ENCODE measurements around the gene PHC2.

The PHC2 gene

DNA sequence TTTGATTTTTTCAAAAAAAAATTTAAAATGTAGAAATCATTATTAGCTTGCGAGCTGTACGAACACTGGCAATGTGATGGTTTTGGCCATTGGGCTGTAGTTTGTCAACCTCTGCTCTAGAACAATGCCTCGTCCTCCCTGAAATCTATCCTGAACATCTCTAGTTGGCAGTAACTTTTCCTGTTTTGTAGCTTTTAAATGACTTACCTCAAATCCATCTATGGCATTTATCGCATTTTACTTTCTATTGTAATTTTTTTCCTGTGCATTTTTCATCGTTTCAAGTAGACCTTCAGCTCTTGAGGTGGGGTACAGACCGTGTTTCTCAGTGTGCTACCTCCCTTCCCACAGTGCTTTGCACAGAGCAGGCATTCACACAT is 79.6 kb downstream of the PHC2 start:
- Histone ChIP-seq H3K4me1 (ENCODE audit: control insufficient read depth in 1 of 2, insufficient read depth in 2 of 2, low read length in 2 of 2) (peaks cover 14 to 30% of the 10 kb centered on the region in 2 experiments), H3K27me3 (ENCODE audit: insufficient read depth, low read length) (no peaks in the 10 kb centered on the region), H2BK120ac (ENCODE audit: insufficient read depth, low read length, poor library complexity) (no peak overlapping the region), H4K91ac (ENCODE audit: low read depth, low read length) (no peak overlapping the region), H2AFZ (ENCODE audit: insufficient read depth, low read length, poor library complexity) (no peak overlapping the region), H3K14ac (ENCODE audit: low read length) (no peak overlapping the region), H3K9me3 (ENCODE audit: insufficient read depth, low read depth, low read length) (peaks cover 3% of the 10 kb centered on the region), H2BK5ac (ENCODE audit: low read depth, low read length, poor library complexity) (no peak overlapping the region), H3K18ac (ENCODE audit: low read length) (no peak overlapping the region), H3K4me3 (ENCODE audit: low read depth, low read length) (no peak overlapping the region), H3K36me3 (ENCODE audit: control insufficient read depth in 1 of 2, insufficient read depth in 2 of 2, low read length in 2 of 2) (peaks cover 0 to 6% of the 10 kb centered on the region in 2 experiments), H3K4ac (ENCODE audit: low read depth, low read length) (no peak overlapping the region), H2BK12ac (ENCODE audit: low read length) (no peak overlapping the region), H3K4me2 (ENCODE audit: low read length) (no peak overlapping the region), H3K79me2 (ENCODE audit: control insufficient read depth, insufficient read depth, low read length, poor library complexity) (peaks cover 16% of the 10 kb centered on the region), H3K27ac (ENCODE audit: low read depth, low read length) (no peak overlapping the region), H4K12ac (ENCODE audit: low read depth, low read length) (no peak overlapping the region), H3K79me1 (ENCODE audit: low read length) (peaks cover 15% of the 10 kb centered on the region), H3K23ac (ENCODE audit: low read length) (no peak overlapping the region), H2AK5ac (ENCODE audit: low read length) (no peak overlapping the region), H3K9ac (ENCODE audit: low read length) (no peak overlapping the region), H4K8ac (ENCODE audit: low read depth, low read length) (no peak overlapping the region)
- peak in 1 of 2 donors; percentile 91 for DNase-seq
- WGBS (ENCODE audit: extremely low coverage, insufficient coverage, insufficient read length): no CpG with 5 or more reads among the region's 6 CpGs

DNA sequence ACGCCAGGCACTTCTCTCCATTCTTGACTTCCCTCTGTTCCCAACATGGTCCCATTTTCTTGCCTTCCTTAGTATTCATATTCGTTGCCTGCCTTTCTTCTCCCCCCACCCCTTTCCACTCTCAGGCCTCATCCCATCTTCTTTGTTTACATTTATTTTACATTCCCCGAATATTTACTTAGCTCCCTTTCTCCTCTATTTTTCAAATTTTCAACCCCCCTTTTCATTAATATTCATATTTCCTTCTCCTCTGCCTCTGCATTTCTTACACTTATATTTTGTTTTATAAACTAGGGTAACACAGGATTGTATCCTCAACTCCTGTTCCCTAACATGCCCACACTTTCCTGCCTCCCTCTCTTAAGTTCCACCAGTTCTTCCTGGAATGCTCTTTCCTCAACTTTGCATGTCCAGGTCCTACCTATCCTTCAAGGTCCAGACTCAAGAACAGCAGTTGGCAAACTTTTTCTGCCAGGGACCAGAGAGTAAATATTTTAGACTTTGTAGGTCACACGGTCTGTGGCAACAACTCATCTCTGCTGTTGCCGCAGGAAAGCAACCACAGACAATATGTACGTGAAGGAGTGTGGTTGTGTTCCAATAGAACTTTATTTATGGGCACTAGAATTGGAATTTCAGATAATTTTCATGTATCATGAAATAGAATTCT is 80.1 kb downstream of the PHC2 start:
- no peak overlapping the region for H3K27ac ChIP-seq (ENCODE audit: low read depth, low read length)
- H4K8ac ChIP-seq (ENCODE audit: low read depth, low read length): peak overlapping the region; percentile 58

DNA sequence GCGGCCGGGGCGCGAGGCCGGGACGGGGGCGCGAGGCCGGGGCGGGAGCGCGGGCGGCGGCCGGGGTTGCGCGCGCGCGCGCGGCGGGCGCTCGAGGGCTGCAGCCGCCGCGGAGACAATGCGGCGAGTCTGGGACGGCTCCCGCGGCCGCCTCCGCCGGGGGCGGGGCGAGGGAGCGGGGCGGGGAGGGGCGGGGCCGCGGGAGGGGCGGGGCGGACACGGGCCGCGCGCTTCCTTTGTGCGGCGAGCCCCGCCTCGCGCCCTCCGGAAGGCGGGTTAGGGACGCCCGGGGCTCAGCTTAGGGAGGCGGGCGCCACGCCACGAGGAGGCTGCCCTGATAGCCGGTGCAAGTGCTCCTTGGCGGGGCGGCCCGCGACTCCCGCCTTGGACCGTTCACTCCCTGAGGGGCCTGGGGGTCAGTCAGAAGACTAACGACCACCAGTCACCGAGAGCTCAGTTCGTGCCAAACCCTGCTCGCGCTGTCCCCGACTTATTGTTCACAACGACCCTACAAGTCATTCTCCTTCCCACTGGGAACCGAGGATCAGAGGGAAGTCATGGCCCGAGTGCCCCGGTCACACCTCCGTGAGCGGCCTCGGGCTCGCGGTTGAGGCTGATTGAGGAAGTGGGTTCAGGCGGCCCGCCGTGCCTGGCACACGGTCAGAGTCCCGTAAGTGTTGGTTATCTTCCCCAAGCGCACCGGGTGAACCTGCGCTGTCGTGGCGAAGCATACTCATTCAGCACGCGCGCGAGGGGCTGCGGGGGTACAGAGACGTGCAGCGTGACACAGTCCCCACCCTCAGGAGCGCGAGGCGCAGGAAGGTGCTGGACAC is 80.9 kb downstream of the PHC2 start:
- Histone ChIP-seq H4K8ac (ENCODE audit: low read depth, low read length) (peak overlapping the region; percentile 93), H4K91ac (ENCODE audit: low read depth, low read length) (peak overlapping the region; percentile 98), H2AK5ac (ENCODE audit: low read length) (peak overlapping the region; percentile 57), H3K27ac (ENCODE audit: low read depth, low read length) (peak overlapping the region; percentile 72), H3K23ac (ENCODE audit: low read length) (peak overlapping the region; percentile 93), H3K79me1 (ENCODE audit: low read length) (peaks cover 15% of the 10 kb centered on the region), H2BK120ac (ENCODE audit: insufficient read depth, low read length, poor library complexity) (peak overlapping the region; percentile 71), H3K4me1 (ENCODE audit: control insufficient read depth in 1 of 2, insufficient read depth in 2 of 2, low read length in 2 of 2) (peaks cover 14 to 30% of the 10 kb centered on the region in 2 experiments), H2BK5ac (ENCODE audit: low read depth, low read length, poor library complexity) (peak overlapping the region; percentile 92), H2BK12ac (ENCODE audit: low read length) (peak overlapping the region; percentile 61), H3K4me3 (ENCODE audit: low read depth, low read length) (peak overlapping the region; percentile 99), H3K4me2 (ENCODE audit: low read length) (peak overlapping the region; percentile 82), H3K9me3 (ENCODE audit: insufficient read depth, low read depth, low read length) (peaks cover 3% of the 10 kb centered on the region), H3K18ac (ENCODE audit: low read length) (peak overlapping the region; percentile 100), H4K12ac (ENCODE audit: low read depth, low read length) (peak overlapping the region; percentile 62), H3K9ac (ENCODE audit: low read length) (peak overlapping the region; percentile 99), H3K14ac (ENCODE audit: low read length) (peak overlapping the region; percentile 100), H3K27me3 (ENCODE audit: insufficient read depth, low read length) (no peaks in the 10 kb centered on the region), H3K4ac (ENCODE audit: low read depth, low read length) (peak overlapping the region; percentile 78), H2AFZ (ENCODE audit: insufficient read depth, low read length, poor library complexity) (peak overlapping the region; percentile 64), H3K79me2 (ENCODE audit: control insufficient read depth, insufficient read depth, low read length, poor library complexity) (peaks cover 16% of the 10 kb centered on the region), H3K36me3 (ENCODE audit: control insufficient read depth in 1 of 2, insufficient read depth in 2 of 2, low read length in 2 of 2) (peaks cover 0 to 6% of the 10 kb centered on the region in 2 experiments)
- WGBS (ENCODE audit: extremely low coverage, insufficient coverage, insufficient read length): no CpG with 5 or more reads among the region's 104 CpGs
- DNase-seq: peak; percentile 80 to 90

More for the DNA sequence above, 80.1 kb downstream of the PHC2 start:
- WGBS (ENCODE audit: extremely low coverage, insufficient coverage, insufficient read length): 100% methylated on average over 1 of the region's 6 CpGs
- Histone ChIP-seq H3K27me3 (ENCODE audit: insufficient read depth, low read length) (no peaks in the 10 kb centered on the region), H3K4ac (ENCODE audit: low read depth, low read length) (peak overlapping the region; percentile 78), H3K4me2 (ENCODE audit: low read length) (peak overlapping the region; percentile 82), H3K9ac (ENCODE audit: low read length) (peak overlapping the region; percentile 63), H3K4me3 (ENCODE audit: low read depth, low read length) (peak overlapping the region; percentile 73), H2BK5ac (ENCODE audit: low read depth, low read length, poor library complexity) (no peak overlapping the region), H3K23ac (ENCODE audit: low read length) (peak overlapping the region; percentile 93), H2BK120ac (ENCODE audit: insufficient read depth, low read length, poor library complexity) (peak overlapping the region; percentile 71), H4K12ac (ENCODE audit: low read depth, low read length) (peak overlapping the region; percentile 62), H3K14ac (ENCODE audit: low read length) (peak overlapping the region; percentile 89), H2BK12ac (ENCODE audit: low read length) (peak overlapping the region; percentile 61), H3K4me1 (ENCODE audit: control insufficient read depth in 1 of 2, insufficient read depth in 2 of 2, low read length in 2 of 2) (peaks cover 14 to 30% of the 10 kb centered on the region in 2 experiments), H2AFZ (ENCODE audit: insufficient read depth, low read length, poor library complexity) (peak overlapping the region; percentile 64), H3K9me3 (ENCODE audit: insufficient read depth, low read depth, low read length) (peaks cover 3% of the 10 kb centered on the region), H3K18ac (ENCODE audit: low read length) (peak overlapping the region; percentile 35), H2AK5ac (ENCODE audit: low read length) (peak overlapping the region; percentile 57), H3K79me2 (ENCODE audit: control insufficient read depth, insufficient read depth, low read length, poor library complexity) (peaks cover 16% of the 10 kb centered on the region), H3K79me1 (ENCODE audit: low read length) (peaks cover 15% of the 10 kb centered on the region), H4K91ac (ENCODE audit: low read depth, low read length) (peak overlapping the region; percentile 83), H3K36me3 (ENCODE audit: control insufficient read depth in 1 of 2, insufficient read depth in 2 of 2, low read length in 2 of 2) (peaks cover 0 to 6% of the 10 kb centered on the region in 2 experiments)
- DNase-seq: peak in 1 of 2 donors; percentile 35

- peak overlapping the region; percentile 92 for H2BK5ac ChIP-seq (ENCODE audit: low read depth, low read length, poor library complexity)
- H3K9ac ChIP-seq (ENCODE audit: low read length): peak overlapping the region; percentile 99
Measured at GRCh38 chr1:33349081-33349759, 81.7 kb downstream of the PHC2 start.

More at GRCh38 chr1:33349081-33349759, 81.7 kb downstream of the PHC2 start:
- H3K79me1 ChIP-seq (ENCODE audit: low read length): peaks cover 15% of the 10 kb centered on the region
- peak overlapping the region; percentile 99 for H2BK120ac ChIP-seq (ENCODE audit: insufficient read depth, low read length, poor library complexity)
- H3K18ac ChIP-seq (ENCODE audit: low read length): peak overlapping the region; percentile 100
- H3K4me3 ChIP-seq (ENCODE audit: low read depth, low read length): peak overlapping the region; percentile 99
- H3K14ac ChIP-seq (ENCODE audit: low read length): peak overlapping the region; percentile 100
- H3K27ac ChIP-seq (ENCODE audit: low read depth, low read length): peak overlapping the region; percentile 72
- H2AFZ ChIP-seq (ENCODE audit: insufficient read depth, low read length, poor library complexity): peak overlapping the region; percentile 91
- H4K12ac ChIP-seq (ENCODE audit: low read depth, low read length): peak overlapping the region; percentile 92
- H3K27me3 ChIP-seq (ENCODE audit: insufficient read depth, low read length): no peaks in the 10 kb centered on the region
- peak overlapping the region; percentile 98 for H2AK5ac ChIP-seq (ENCODE audit: low read length)
- H4K8ac ChIP-seq (ENCODE audit: low read depth, low read length): peak overlapping the region; percentile 93
- H3K36me3 ChIP-seq (ENCODE audit: control insufficient read depth in 1 of 2, insufficient read depth in 2 of 2, low read length in 2 of 2): peaks cover 3% of the 10 kb centered on the region in 2 experiments
- peaks cover 18% of the 10 kb centered on the region for H3K79me2 ChIP-seq (ENCODE audit: control insufficient read depth, insufficient read depth, low read length, poor library complexity)
- H4K91ac ChIP-seq (ENCODE audit: low read depth, low read length): peak overlapping the region; percentile 98
- no peak overlapping the region for H3K23ac ChIP-seq (ENCODE audit: low read length)
- WGBS (ENCODE audit: extremely low coverage, insufficient coverage, insufficient read length): no CpG with 5 or more reads among the region's 78 CpGs
- DNase-seq: peak in 1 of 2 donors; percentile 43
- H3K9me3 ChIP-seq (ENCODE audit: insufficient read depth, low read depth, low read length): peaks cover 3% of the 10 kb centered on the region
- peak overlapping the region; percentile 9 for H2BK12ac ChIP-seq (ENCODE audit: low read length)
- H3K4me1 ChIP-seq (ENCODE audit: control insufficient read depth in 1 of 2, insufficient read depth in 2 of 2, low read length in 2 of 2): peaks cover 14 to 30% of the 10 kb centered on the region in 2 experiments
- H3K4ac ChIP-seq (ENCODE audit: low read depth, low read length): peak overlapping the region; percentile 99
- H3K4me2 ChIP-seq (ENCODE audit: low read length): peak overlapping the region; percentile 63

Measured in trophoblast cell (in vitro differentiated cells and primary cell).